ENCODE results near the gene PRELID2. TPM values are rescaled to one million over a fixed set of nuclear protein-coding genes. Genes with fewer than 3 reads are reported as not detected.
A peak's percentile ranks its signal among the peaks of the same experiment; 100 is the strongest.

PRELID2 gene
- total RNA-seq, 3 donors from 2014 or later: 15.5 to 24.6 (median 23.1) TPM

DNA sequence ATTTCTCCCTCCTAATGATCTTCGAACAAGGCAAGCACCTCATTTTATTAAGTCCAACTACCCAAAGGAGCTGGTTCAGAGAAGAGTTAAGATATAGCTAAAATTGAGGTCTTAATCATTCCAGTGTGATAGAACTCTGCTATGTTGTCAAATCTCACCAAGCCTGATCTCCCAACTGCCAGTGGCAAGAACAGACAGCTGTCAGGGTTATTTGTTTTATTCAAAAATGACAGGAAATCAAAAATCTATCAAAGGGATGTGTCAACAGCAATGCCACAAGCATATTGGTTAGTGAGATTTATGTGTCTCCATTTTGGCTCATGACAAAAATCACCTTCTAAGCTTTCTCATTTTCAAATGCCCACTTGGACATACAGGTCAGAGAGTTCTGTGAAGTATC lies 74.5 kb downstream of the PRELID2 start:
- no peaks in the 10 kb centered on the region for H3K4me1 ChIP-seq
- H3K4me3 ChIP-seq: no peak overlapping the region
- no peak for DNase-seq (ENCODE audit: low spot score in 2 of 2)
- H3K9me3 ChIP-seq: no peaks in the 10 kb centered on the region
- intact Hi-C loops (cut with DNase I; ENCODE audit: low total_unique reads): no loop called here
- no peaks in the 10 kb centered on the region for H3K27me3 ChIP-seq
- TF ChIP-seq POLR2AphosphoS5 (IDR thresholded peaks at IDR 0.05) (no peak), POLR2A (IDR thresholded peaks at IDR 0.05) (no peak)
- TF ChIP-seq, protein P1, sequence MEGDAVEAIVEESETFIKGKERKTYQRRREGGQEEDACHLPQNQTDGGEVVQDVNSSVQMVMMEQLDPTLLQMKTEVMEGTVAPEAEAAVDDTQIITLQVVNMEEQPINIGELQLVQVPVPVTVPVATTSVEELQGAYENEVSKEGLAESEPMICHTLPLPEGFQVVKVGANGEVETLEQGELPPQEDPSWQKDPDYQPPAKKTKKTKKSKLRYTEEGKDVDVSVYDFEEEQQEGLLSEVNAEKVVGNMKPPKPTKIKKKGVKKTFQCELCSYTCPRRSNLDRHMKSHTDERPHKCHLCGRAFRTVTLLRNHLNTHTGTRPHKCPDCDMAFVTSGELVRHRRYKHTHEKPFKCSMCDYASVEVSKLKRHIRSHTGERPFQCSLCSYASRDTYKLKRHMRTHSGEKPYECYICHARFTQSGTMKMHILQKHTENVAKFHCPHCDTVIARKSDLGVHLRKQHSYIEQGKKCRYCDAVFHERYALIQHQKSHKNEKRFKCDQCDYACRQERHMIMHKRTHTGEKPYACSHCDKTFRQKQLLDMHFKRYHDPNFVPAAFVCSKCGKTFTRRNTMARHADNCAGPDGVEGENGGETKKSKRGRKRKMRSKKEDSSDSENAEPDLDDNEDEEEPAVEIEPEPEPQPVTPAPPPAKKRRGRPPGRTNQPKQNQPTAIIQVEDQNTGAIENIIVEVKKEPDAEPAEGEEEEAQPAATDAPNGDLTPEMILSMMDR (IDR thresholded peaks at IDR 0.05): no peak
- H3K27ac ChIP-seq: no peak overlapping the region
- no peaks in the 10 kb centered on the region for H3K36me3 ChIP-seq

DNA sequence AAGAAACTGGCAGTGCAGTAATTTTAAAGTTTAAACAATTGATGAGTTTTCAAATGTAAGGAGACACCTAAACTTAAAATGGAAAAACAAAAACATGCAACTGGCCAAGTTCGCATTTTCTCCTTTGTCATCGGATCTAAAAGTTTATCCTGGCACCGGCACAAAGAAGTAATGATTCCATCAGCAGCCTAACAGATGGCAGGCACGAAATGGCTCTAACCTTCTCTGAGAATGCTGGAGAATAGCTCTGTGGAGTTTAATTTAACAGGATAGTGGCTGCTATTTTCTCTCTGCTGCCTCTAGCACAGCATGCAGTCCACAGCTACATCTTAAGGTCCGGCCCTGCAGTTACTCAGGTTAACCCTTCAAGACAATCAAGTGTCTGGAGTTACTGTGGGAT lies 82.2 kb downstream of the PRELID2 start:
- intact Hi-C loops (cut with DNase I; ENCODE audit: low total_unique reads): no loop called here
- no peak overlapping the region for H3K27ac ChIP-seq
- DNase-seq (ENCODE audit: low spot score in 2 of 2): no peak
- H3K27me3 ChIP-seq: no peaks in the 10 kb centered on the region
- TF ChIP-seq POLR2AphosphoS5 (IDR thresholded peaks at IDR 0.05): no peak
- no peak for TF ChIP-seq POLR2A (IDR thresholded peaks at IDR 0.05)
- TF ChIP-seq, protein P1 (IDR thresholded peaks at IDR 0.05): no peak
- H3K4me1 ChIP-seq: no peaks in the 10 kb centered on the region
- H3K9me3 ChIP-seq: peaks cover 4 to 9% of the 10 kb centered on the region in 2 donors
- no peaks in the 10 kb centered on the region for H3K36me3 ChIP-seq
- no peak overlapping the region for H3K4me3 ChIP-seq

DNA sequence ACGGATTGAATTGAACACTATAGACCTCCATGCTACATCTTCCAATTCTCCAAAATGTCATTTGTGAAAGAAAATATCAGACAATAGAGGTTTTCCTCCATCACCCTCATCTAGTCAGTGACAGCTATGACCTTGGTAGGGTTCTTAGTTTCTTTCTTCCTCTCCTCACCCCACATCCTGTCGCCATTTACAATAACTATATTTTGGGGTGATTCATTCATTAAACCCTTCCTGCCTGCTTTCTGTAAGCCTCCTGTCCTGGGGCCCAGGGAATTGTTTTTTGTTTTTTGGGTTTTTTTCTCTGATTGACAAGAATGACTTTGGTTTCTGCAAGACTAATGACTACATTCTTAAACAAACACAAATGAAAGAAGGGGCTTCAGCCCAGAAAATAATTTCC lies 82.6 kb downstream of the PRELID2 start:
- H3K27ac ChIP-seq: no peak overlapping the region
- no peak overlapping the region for H3K4me3 ChIP-seq
- DNase-seq (ENCODE audit: low spot score in 2 of 2): no peak
- peaks cover 4 to 9% of the 10 kb centered on the region in 2 donors for H3K9me3 ChIP-seq
- no peaks in the 10 kb centered on the region for H3K36me3 ChIP-seq
- no peaks in the 10 kb centered on the region for H3K4me1 ChIP-seq
- no peaks in the 10 kb centered on the region for H3K27me3 ChIP-seq
- intact Hi-C loops (cut with DNase I; ENCODE audit: low total_unique reads): no loop called here
- no peak for TF ChIP-seq POLR2AphosphoS5 (IDR thresholded peaks at IDR 0.05)
- TF ChIP-seq POLR2A (IDR thresholded peaks at IDR 0.05): no peak
- TF ChIP-seq, protein P1 (IDR thresholded peaks at IDR 0.05): no peak

DNA sequence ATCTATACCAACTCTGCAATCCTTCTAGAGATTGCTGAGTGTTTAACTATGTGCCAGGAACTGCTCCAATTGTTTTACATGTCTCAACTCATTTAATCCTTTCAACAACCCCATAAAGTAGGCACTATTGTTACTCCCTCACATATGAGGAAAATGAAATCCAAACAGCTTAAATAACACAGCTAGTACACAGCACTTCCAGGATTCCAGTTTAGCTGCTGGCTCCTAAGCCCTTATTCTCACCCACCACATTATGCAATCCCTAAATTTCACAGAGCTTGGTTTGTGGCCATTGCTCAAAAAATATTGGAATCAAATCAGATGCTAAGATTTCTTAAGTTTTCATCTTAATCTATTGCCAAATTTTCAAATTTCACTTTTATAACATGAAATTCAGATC lies 84.9 kb downstream of the PRELID2 start:
- no peak for DNase-seq (ENCODE audit: low spot score in 2 of 2)
- Histone ChIP-seq H3K27me3 (no peaks in the 10 kb centered on the region), H3K36me3 (no peaks in the 10 kb centered on the region), H3K4me3 (no peak overlapping the region), H3K4me1 (no peaks in the 10 kb centered on the region), H3K9me3 (peaks cover 4 to 9% of the 10 kb centered on the region in 2 donors), H3K27ac (no peak overlapping the region)
- TF ChIP-seq, protein P1 (IDR thresholded peaks at IDR 0.05): no peak
- peak in 1 of 3 donors; percentile 48 for TF ChIP-seq POLR2AphosphoS5 (IDR thresholded peaks at IDR 0.05)
- intact Hi-C loops (cut with DNase I; ENCODE audit: low total_unique reads): no loop called here

DNA sequence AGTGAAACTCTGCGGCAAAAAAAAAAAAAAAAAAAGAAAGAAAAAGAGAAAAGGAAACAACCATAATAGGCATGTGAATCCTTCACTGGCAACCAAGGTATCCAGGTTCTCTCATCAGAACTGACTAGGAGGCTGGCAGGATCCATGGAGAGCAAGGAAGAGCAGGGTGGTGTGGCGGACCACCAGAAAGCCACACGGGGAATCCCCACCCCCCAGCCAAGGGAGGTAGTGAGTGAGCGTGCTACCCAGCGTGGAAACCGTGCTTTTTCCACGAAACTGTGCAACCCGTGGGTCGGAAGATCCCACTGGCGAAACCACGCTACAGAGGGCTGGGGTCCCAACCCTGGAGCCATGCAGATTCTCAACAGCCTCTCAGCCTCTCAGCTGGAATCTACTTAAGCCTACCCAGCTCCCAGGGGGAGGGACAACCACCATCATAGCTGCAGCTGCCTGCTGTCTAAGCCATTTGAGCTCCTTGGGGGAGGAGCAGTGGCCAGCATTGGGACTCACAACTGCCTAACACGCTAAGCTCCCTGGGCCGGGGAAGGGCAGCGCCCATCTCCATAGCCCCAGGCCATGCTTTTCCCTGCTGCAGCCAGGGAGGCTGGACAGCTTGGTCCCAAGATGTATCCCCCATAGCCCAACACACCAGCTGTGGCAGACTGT lies 91.6 kb downstream of the PRELID2 start:
- intact Hi-C loops (cut with DNase I; ENCODE audit: low total_unique reads): no loop called here
- Histone ChIP-seq H3K27ac (no peak overlapping the region), H3K4me3 (no peak overlapping the region), H3K9me3 (peaks cover 5 to 6% of the 10 kb centered on the region in 2 donors), H3K27me3 (no peaks in the 10 kb centered on the region), H3K4me1 (no peaks in the 10 kb centered on the region), H3K36me3 (no peaks in the 10 kb centered on the region)
- TF ChIP-seq POLR2A (IDR thresholded peaks at IDR 0.05): no peak
- TF ChIP-seq, protein P1 (IDR thresholded peaks at IDR 0.05): no peak
- DNase-seq (ENCODE audit: low spot score in 2 of 2): no peak

Measured in breast epithelium (tissue), 4 donors.